Nephron (organoid): ENCODE results near the gene GALNT18.

Experiments
- H3K27ac Mint-ChIP-seq, 3 experiments: 2 replicates each; pipeline ENCODE4 v1.8.0; 2020; ENCODE audit warnings: mixed read lengths in 3 of 3, mild to moderate bottlenecking in 2 of 3, moderate library complexity in 1 of 3
- H3K27me3 Mint-ChIP-seq: 2 replicates; pipeline ENCODE4 v1.8.0; 2021; ENCODE audit warnings: low read depth, mild to moderate bottlenecking, moderate library complexity, mixed read lengths
- H3K36me3 Mint-ChIP-seq: 2 replicates; pipeline ENCODE4 v1.8.0; 2020; ENCODE audit warnings: low read depth, mixed read lengths
- H3K4me1 Mint-ChIP-seq: 2 replicates; pipeline ENCODE4 v1.8.0; 2020; ENCODE audit warnings: mixed read lengths
- H3K4me3 Mint-ChIP-seq, 3 experiments: 2 replicates each; pipeline ENCODE4 v1.8.0; 2020; ENCODE audit warnings: mild to moderate bottlenecking in 3 of 3, mixed read lengths in 3 of 3, moderate library complexity in 2 of 3
- H3K9me3 Mint-ChIP-seq: 2 replicates; pipeline ENCODE4 v1.8.0; 2020; ENCODE audit warnings: mixed read lengths
- CTCF ChIP-seq, 3 experiments: fragments of 200-600 bp; sonication (generic); IDR thresholded peaks; one replicate each; pipeline ENCODE4 v1.5.0; 2021; ENCODE audit warnings: antibody characterized with exemption in 3 of 3; ENCODE audit not compliant: unreplicated experiment in 3 of 3

Gene GALNT18

GRCh38 chr11:11618973-11619435 is 2.8 kb downstream of the GALNT18 start:
- Mint-ChIP-seq H3K4me1 (peaks cover 34% of the 10 kb centered on the region), H3K36me3 (no peaks in the 10 kb centered on the region), H3K27me3 (peaks cover 43% of the 10 kb centered on the region), H3K27ac (no peak overlapping the region), H3K9me3 (no peaks in the 10 kb centered on the region), H3K4me3 (peak overlapping the region; percentile 87 to 92 (median 91))
- peak in 1 of 3 experiments; percentile 14 for TF ChIP-seq CTCF (IDR thresholded peaks at IDR 0.05; ENCODE audit: unreplicated experiment in 3 of 3)

- peaks cover 26% of the 10 kb centered on the region for H3K27me3 Mint-ChIP-seq
- peak overlapping the region in 1 of 3 experiments; percentile 15 for H3K27ac Mint-ChIP-seq
- H3K4me1 Mint-ChIP-seq, result peaks cover 41% of the 10 kb centered on the region
- no peaks in the 10 kb centered on the region for H3K36me3 Mint-ChIP-seq
- TF ChIP-seq CTCF (IDR thresholded peaks at IDR 0.05; ENCODE audit: unreplicated experiment in 3 of 3), result no peak
- H3K4me3 Mint-ChIP-seq, result no peak overlapping the region
- no peaks in the 10 kb centered on the region for H3K9me3 Mint-ChIP-seq
Measured at GRCh38 chr11:11615086-11615485, 6.7 kb downstream of the GALNT18 start.

- TF ChIP-seq CTCF (IDR thresholded peaks at IDR 0.05; ENCODE audit: unreplicated experiment in 3 of 3), result no peak
- peaks cover 37% of the 10 kb centered on the region for H3K4me1 Mint-ChIP-seq
- peaks cover 12% of the 10 kb centered on the region for H3K27me3 Mint-ChIP-seq
- no peak overlapping the region for H3K27ac Mint-ChIP-seq
- no peaks in the 10 kb centered on the region for H3K9me3 Mint-ChIP-seq
- H3K4me3 Mint-ChIP-seq, result no peak overlapping the region
- no peaks in the 10 kb centered on the region for H3K36me3 Mint-ChIP-seq
Measured at GRCh38 chr11:11612439-11612838, 9.4 kb downstream of the GALNT18 start.

- H3K27me3 Mint-ChIP-seq, result peaks cover 13% of the 10 kb centered on the region
- TF ChIP-seq CTCF (IDR thresholded peaks at IDR 0.05; ENCODE audit: unreplicated experiment in 3 of 3), result no peak
- H3K9me3 Mint-ChIP-seq, result no peaks in the 10 kb centered on the region
- H3K36me3 Mint-ChIP-seq, result no peaks in the 10 kb centered on the region
- H3K4me3 Mint-ChIP-seq, result no peak overlapping the region
- H3K27ac Mint-ChIP-seq, result peak overlapping the region in 1 of 3 experiments; percentile 16
- H3K4me1 Mint-ChIP-seq, result peaks cover 38% of the 10 kb centered on the region
Measured at GRCh38 chr11:11611381-11611780, 10.4 kb downstream of the GALNT18 start.

- peaks cover 17% of the 10 kb centered on the region for H3K27me3 Mint-ChIP-seq
- no peak overlapping the region for H3K27ac Mint-ChIP-seq
- no peaks in the 10 kb centered on the region for H3K36me3 Mint-ChIP-seq
- H3K4me3 Mint-ChIP-seq, result no peak overlapping the region
- no peak for TF ChIP-seq CTCF (IDR thresholded peaks at IDR 0.05; ENCODE audit: unreplicated experiment in 3 of 3)
- no peaks in the 10 kb centered on the region for H3K9me3 Mint-ChIP-seq
- peaks cover 24% of the 10 kb centered on the region for H3K4me1 Mint-ChIP-seq
Measured at GRCh38 chr11:11608783-11609232, 13.0 kb downstream of the GALNT18 start.

- H3K36me3 Mint-ChIP-seq, result no peaks in the 10 kb centered on the region
- H3K4me3 Mint-ChIP-seq, result no peak overlapping the region
- no peak for TF ChIP-seq CTCF (IDR thresholded peaks at IDR 0.05; ENCODE audit: unreplicated experiment in 3 of 3)
- no peaks in the 10 kb centered on the region for H3K9me3 Mint-ChIP-seq
- H3K27ac Mint-ChIP-seq, result no peak overlapping the region
- peaks cover 17% of the 10 kb centered on the region for H3K27me3 Mint-ChIP-seq
- peaks cover 24% of the 10 kb centered on the region for H3K4me1 Mint-ChIP-seq
Measured at GRCh38 chr11:11607772-11608171, 14.0 kb downstream of the GALNT18 start.
